Vagina (tissue), 2 donors: ENCODE data around the gene HUNK. TPM values are rescaled to one million over a fixed set of nuclear protein-coding genes. Genes with fewer than 3 reads are reported as not detected.

Experiments used
- DNase-seq, 2 donors: peaks; one replicate each; pipeline ENCODE4 v3.0.0-alpha.2; 2017; ENCODE audit errors: extremely low spot score in 2 of 2
- H3K27ac ChIP-seq: fragments of 200-600 bp; sonication (generic); one replicate; pipeline ENCODE4 v1.5.1; 2019
- H3K27me3 ChIP-seq: fragments of 200-600 bp; sonication (generic); one replicate; pipeline ENCODE4 v1.5.1; 2019
- H3K36me3 ChIP-seq, 2 donors: fragments of 200-600 bp; sonication (generic); one replicate each; pipeline ENCODE4 v1.5.1; 2017 to 2019
- H3K4me1 ChIP-seq: fragments of 200-600 bp; sonication (generic); one replicate; pipeline ENCODE4 v1.5.1; 2019
- H3K4me3 ChIP-seq, 2 donors: fragments of 200-600 bp; sonication (generic); 1 replicate in 1 of 2; 2 replicates in 1 of 2; pipeline ENCODE4 v1.5.1; 2016 to 2019
- H3K9me3 ChIP-seq: fragments of 200-600 bp; sonication (generic); one replicate; pipeline ENCODE4 v1.5.1; 2019
- CTCF ChIP-seq, 3 experiments: fragments of 450-650 bp in 2 of 3; fragments of 200-600 bp in 1 of 3; sonication (generic) in 1 of 3; IDR thresholded peaks; one replicate each; pipeline ENCODE4 v1.5.1; 2017 to 2019; ENCODE audit warnings: antibody characterized with exemption in 3 of 3, mild to moderate bottlenecking in 2 of 3, moderate library complexity in 2 of 3
- POLR2A ChIP-seq, 2 donors: fragments of 450-650 bp; IDR thresholded peaks; one replicate each; pipeline ENCODE4 v1.6.1; 2017; ENCODE audit warnings: antibody characterized with exemption in 2 of 2, mild to moderate bottlenecking in 2 of 2, moderate library complexity in 2 of 2
- POLR2AphosphoS5 ChIP-seq, 2 donors: sonication (generic); formaldehyde crosslinking; IDR thresholded peaks; one replicate each; pipeline ENCODE4 v1.9.0; 2017; ENCODE audit warnings: antibody characterized with exemption in 2 of 2, mild to moderate bottlenecking in 2 of 2, low read depth in 1 of 2; ENCODE audit not compliant: insufficient read depth in 1 of 2
- intact Hi-C: fragments of 100-400 bp; cut with DNase I; formaldehyde crosslinking; loops from one replicate; pipeline ENCODE4 v1.15.1; 2023
- total RNA-seq: library from RNA; depleted of rRNA; stranded (reverse); fragments of >200 nt; gene quantifications from one replicate; pipeline ENCODE4 v1.2.3, GENCODE V29; 2016

The HUNK gene
- total RNA-seq, 1 donor from 2014 or later: 0.74 TPM

- Histone ChIP-seq H3K27me3 (no peaks in the 10 kb centered on the region), H3K27ac (no peak overlapping the region), H3K4me1 (no peaks in the 10 kb centered on the region), H3K4me3 (no peak overlapping the region), H3K9me3 (no peaks in the 10 kb centered on the region), H3K36me3 (no peaks in the 10 kb centered on the region)
- no peak for TF ChIP-seq POLR2A (IDR thresholded peaks at IDR 0.05)
- no peak for TF ChIP-seq POLR2AphosphoS5 (IDR thresholded peaks at IDR 0.05; ENCODE audit: insufficient read depth in 1 of 2, low read depth in 1 of 2)
- TF ChIP-seq CTCF (IDR thresholded peaks at IDR 0.05): no peak
- intact Hi-C loops: no loop called here
- DNase-seq: peak in 1 of 2 donors; percentile 87
Measured at GRCh38 chr21:31931644-31932469, 59.0 kb downstream of the HUNK start.

GRCh38 chr21:31932470-31932764 lies 59.6 kb downstream of the HUNK start:
- intact Hi-C loops: no loop called here
- DNase-seq: no peak
- H3K27me3 ChIP-seq: no peaks in the 10 kb centered on the region

GRCh38 chr21:31937303-31937702 lies 64.5 kb downstream of the HUNK start:
- TF ChIP-seq POLR2AphosphoS5 (IDR thresholded peaks at IDR 0.05; ENCODE audit: insufficient read depth in 1 of 2, low read depth in 1 of 2): no peak
- TF ChIP-seq POLR2A (IDR thresholded peaks at IDR 0.05): no peak
- TF ChIP-seq CTCF (IDR thresholded peaks at IDR 0.05): no peak
- no peaks in the 10 kb centered on the region for H3K27me3 ChIP-seq
- no peak for DNase-seq
- intact Hi-C loops: no loop called here
- no peak overlapping the region for H3K4me3 ChIP-seq
- H3K4me1 ChIP-seq: no peaks in the 10 kb centered on the region
- no peaks in the 10 kb centered on the region for H3K9me3 ChIP-seq
- no peak overlapping the region for H3K27ac ChIP-seq
- H3K36me3 ChIP-seq: no peaks in the 10 kb centered on the region

More at GRCh38 chr21:31932470-31932764, 59.6 kb downstream of the HUNK start:
- no peak overlapping the region for H3K4me3 ChIP-seq
- H3K4me1 ChIP-seq: no peaks in the 10 kb centered on the region
- H3K36me3 ChIP-seq: no peaks in the 10 kb centered on the region
- H3K9me3 ChIP-seq: no peaks in the 10 kb centered on the region
- TF ChIP-seq POLR2AphosphoS5 (IDR thresholded peaks at IDR 0.05; ENCODE audit: insufficient read depth in 1 of 2, low read depth in 1 of 2): no peak
- no peak for TF ChIP-seq CTCF (IDR thresholded peaks at IDR 0.05)
- no peak for TF ChIP-seq POLR2A (IDR thresholded peaks at IDR 0.05)
- no peak overlapping the region for H3K27ac ChIP-seq

GRCh38 chr21:31938330-31939301 lies 65.8 kb downstream of the HUNK start:
- no peak overlapping the region for H3K4me3 ChIP-seq
- no peaks in the 10 kb centered on the region for H3K36me3 ChIP-seq
- DNase-seq: no peak
- H3K4me1 ChIP-seq: no peaks in the 10 kb centered on the region
- no peak overlapping the region for H3K27ac ChIP-seq
- H3K27me3 ChIP-seq: no peaks in the 10 kb centered on the region
- no peaks in the 10 kb centered on the region for H3K9me3 ChIP-seq
- intact Hi-C loops: no loop called here
- TF ChIP-seq POLR2AphosphoS5 (IDR thresholded peaks at IDR 0.05; ENCODE audit: insufficient read depth in 1 of 2, low read depth in 1 of 2) (no peak), CTCF (IDR thresholded peaks at IDR 0.05) (no peak), POLR2A (IDR thresholded peaks at IDR 0.05) (no peak)
